HG02642 (cell line): ENCODE results near the gene CREBZF.

Experiments used
- ATAC-seq: cut with Tn5 transposase; IDR thresholded peaks from one replicate; pipeline ENCODE4 v1.9.1; 2021; ENCODE audit warnings: mild to moderate bottlenecking; ENCODE audit not compliant: unreplicated experiment, poor library complexity

Gene CREBZF

GRCh38 chr11:85664615-85665481 lies at the start of gene CREBZF:
Gene CREBZF (minus strand): TSS chr11:85665129. CDS start chr11:85664875, 254 bp downstream.
- ATAC-seq, result peak; percentile 88

GRCh38 chr11:85712953-85713352 lies 48.0 kb upstream of the CREBZF start:
- ATAC-seq, result no peak

GRCh38 chr11:85710917-85711316 lies 46.0 kb upstream of the CREBZF start:
- ATAC-seq, result no peak

- no peak for ATAC-seq
Measured at GRCh38 chr11:85709941-85710702, 45.2 kb upstream of the CREBZF start.

GRCh38 chr11:85705800-85706199 lies 40.9 kb upstream of the CREBZF start:
- ATAC-seq, result no peak

- ATAC-seq, result no peak
Measured at GRCh38 chr11:85704967-85705366, 40.0 kb upstream of the CREBZF start.

GRCh38 chr11:85699957-85700741 lies 35.2 kb upstream of the CREBZF start:
- peak; percentile 89 for ATAC-seq

GRCh38 chr11:85698195-85698594 lies 33.3 kb upstream of the CREBZF start:
- no peak for ATAC-seq

GRCh38 chr11:85697747-85698146 lies 32.8 kb upstream of the CREBZF start:
- no peak for ATAC-seq

GRCh38 chr11:85695546-85695945 lies 30.6 kb upstream of the CREBZF start:
- ATAC-seq, result no peak

GRCh38 chr11:85694385-85694980 lies 29.6 kb upstream of the CREBZF start:
- no peak for ATAC-seq

- ATAC-seq, result no peak
Measured at GRCh38 chr11:85685820-85686459, 21.0 kb upstream of the CREBZF start, which contains the start of gene CCDC89. Gene CCDC89 (minus strand): TSS chr11:85686195. CDS start chr11:85686130, 65 bp downstream.

- ATAC-seq, result no peak
Measured at GRCh38 chr11:85685125-85685819, 20.3 kb upstream of the CREBZF start.

GRCh38 chr11:85682330-85683305 lies 17.7 kb upstream of the CREBZF start:
- ATAC-seq, result peak; percentile 90

GRCh38 chr11:85680897-85681296 lies 16.0 kb upstream of the CREBZF start:
- ATAC-seq, result no peak

GRCh38 chr11:85679576-85679975 lies 14.6 kb upstream of the CREBZF start:
- no peak for ATAC-seq

GRCh38 chr11:85673393-85673792 lies 8.5 kb upstream of the CREBZF start:
- no peak for ATAC-seq
